ENCODE data around the gene HOTAIR.

- TF ChIP-seq EZH2 (IDR thresholded peaks at IDR 0.05; ENCODE audit: low read length, unreplicated experiment) (no peak), CTCF (conservative IDR thresholded peaks at IDR 0.05; ENCODE audit: low read depth, low read length) (no peak)
Observed at GRCh38 chr12:53986686-53987483, 12.1 kb upstream of the HOTAIR start.

All from PC-3 (cell line).